Fibroblast of mammary gland (primary cell): ENCODE results near the gene NME4.

Experiments
- DNase-seq: peaks from one replicate; pipeline ENCODE4 v3.0.0-alpha.2; 2010; ENCODE audit warnings: low read depth
- H3K4me3 ChIP-seq: 2 replicates; pipeline ENCODE4 v1.5.1; 2011; ENCODE audit warnings: low read depth, mild to moderate bottlenecking, low read length, moderate library complexity; ENCODE audit not compliant: control insufficient read depth
- TF ChIP-seq, protein P1 (sequence below): conservative IDR thresholded peaks from 2 replicates; pipeline ENCODE4 v1.5.1; 2011; ENCODE audit warnings: low read depth, low read length, inconsistent platforms; ENCODE audit not compliant: control insufficient read depth, insufficient read depth

Gene NME4

DNA sequence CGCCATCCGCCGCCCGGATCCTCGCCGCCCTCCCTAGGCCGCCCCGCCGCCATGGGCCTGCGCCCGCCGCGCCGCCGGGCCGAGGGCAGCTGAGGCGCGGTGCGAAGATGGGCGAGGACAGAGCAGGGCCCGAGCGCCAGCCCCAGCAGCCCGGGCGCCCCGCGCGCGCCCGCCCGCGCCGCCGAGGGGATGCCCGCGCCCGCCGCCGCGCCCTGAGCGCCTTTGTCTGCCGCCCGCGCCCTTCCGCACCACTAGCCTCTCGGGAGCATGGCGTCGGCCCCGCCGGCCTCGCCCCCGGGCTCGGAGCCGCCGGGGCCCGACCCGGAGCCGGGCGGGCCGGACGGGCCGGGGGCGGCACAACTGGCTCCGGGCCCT, 28.7 kb downstream of the NME4 start:
- H3K4me3 ChIP-seq: peak overlapping the region; percentile 64
- no peak for DNase-seq
- TF ChIP-seq, protein P1, sequence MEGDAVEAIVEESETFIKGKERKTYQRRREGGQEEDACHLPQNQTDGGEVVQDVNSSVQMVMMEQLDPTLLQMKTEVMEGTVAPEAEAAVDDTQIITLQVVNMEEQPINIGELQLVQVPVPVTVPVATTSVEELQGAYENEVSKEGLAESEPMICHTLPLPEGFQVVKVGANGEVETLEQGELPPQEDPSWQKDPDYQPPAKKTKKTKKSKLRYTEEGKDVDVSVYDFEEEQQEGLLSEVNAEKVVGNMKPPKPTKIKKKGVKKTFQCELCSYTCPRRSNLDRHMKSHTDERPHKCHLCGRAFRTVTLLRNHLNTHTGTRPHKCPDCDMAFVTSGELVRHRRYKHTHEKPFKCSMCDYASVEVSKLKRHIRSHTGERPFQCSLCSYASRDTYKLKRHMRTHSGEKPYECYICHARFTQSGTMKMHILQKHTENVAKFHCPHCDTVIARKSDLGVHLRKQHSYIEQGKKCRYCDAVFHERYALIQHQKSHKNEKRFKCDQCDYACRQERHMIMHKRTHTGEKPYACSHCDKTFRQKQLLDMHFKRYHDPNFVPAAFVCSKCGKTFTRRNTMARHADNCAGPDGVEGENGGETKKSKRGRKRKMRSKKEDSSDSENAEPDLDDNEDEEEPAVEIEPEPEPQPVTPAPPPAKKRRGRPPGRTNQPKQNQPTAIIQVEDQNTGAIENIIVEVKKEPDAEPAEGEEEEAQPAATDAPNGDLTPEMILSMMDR: no peak

DNA sequence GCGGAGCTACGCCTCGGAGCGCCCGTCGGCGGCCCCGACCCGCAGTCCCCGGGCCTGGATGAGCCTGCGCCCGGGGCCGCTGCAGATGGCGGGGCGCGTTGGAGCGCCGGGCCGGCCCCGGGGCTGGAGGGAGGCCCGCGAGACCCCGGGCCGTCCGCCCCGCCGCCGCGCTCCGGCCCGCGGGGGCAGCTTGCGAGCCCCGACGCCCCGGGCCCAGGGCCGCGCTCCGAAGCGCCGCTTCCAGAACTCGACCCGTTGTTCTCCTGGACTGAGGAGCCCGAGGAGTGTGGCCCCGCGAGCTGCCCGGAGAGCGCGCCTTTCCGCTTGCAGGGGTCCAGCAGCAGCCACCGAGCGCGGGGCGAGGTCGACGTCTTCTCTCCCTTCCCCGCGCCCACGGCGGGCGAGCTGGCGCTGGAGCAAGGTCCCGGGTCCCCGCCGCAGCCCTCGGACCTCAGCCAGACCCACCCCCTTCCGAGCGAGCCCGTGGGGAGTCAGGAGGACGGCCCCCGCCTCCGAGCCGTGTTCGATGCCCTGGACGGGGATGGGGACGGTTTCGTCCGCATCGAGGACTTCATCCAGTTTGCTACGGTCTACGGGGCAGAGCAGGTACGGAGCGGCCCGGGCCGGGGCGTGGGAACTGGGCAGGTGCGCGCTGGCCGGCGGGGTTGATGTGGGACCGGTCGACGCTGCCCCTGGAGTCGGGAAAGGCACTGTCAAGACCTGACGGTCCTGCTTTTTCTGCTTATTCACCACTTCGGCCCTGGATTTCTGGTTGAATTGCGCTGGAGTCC, 29.3 kb downstream of the NME4 start:
- TF ChIP-seq, protein P1: no peak
- peak overlapping the region; percentile 64 for H3K4me3 ChIP-seq
- DNase-seq: peak; percentile 14

DNA sequence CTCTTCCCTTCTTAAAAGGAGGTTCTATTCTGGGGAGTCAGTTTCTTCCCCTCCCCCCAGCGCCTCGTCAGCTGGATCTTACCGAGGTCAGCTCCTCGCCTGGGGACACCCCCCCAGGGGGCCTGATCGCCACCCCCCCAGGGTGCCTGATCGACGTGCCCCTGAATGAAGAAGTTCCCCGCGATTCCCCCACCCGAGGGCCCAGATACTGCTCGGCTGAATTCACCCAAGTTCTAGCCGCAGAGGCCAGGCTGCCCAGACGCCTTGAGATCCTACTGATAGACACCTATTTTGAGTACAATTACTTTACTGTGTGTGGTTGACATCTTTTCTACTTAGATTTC, 29.9 kb downstream of the NME4 start:
- DNase-seq: no peak
- TF ChIP-seq, protein P1: no peak
- peak overlapping the region; percentile 64 for H3K4me3 ChIP-seq

DNA sequence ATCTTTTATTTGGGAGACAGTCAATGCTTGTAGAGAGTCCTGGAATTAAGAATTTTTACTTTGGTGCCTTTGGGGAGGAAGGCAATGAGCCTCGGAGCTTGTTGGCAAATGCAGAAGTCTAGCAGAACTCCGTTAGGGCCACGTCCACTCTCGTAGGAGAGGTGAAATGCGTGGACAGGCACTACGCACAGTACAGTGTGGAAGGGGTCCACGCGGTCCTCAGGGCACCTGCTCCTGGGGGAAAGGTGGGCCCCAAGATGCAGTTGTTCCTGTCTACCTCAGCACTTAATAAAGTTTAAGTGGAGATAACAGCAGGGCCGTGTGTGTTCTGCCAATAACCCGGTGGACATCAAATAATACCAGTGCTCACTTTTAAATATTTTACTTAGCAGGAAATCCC, 30.3 kb downstream of the NME4 start:
- peak overlapping the region; percentile 64 for H3K4me3 ChIP-seq
- TF ChIP-seq, protein P1: no peak
- no peak for DNase-seq

DNA sequence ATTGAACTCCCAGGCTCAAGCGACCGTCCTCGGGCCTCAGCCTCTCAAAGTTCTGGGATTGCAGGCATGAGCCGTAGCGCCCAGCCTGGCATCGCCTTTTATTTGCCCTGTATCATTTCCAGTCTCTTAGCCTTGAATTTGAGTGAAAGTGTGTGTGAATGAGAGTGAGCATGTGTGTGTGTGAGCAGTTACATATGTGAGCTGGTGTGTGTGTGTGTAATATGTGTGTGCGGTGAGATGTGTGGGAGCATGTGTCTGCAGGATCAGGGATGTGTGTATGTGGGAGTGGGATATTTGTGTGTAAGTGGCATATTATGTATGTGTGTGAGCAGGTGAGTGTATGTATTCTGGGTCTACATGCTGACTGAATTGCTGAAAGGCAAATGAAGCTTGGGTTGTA, 33.9 kb downstream of the NME4 start:
- DNase-seq: no peak
- no peak overlapping the region for H3K4me3 ChIP-seq
- TF ChIP-seq, protein P1: no peak

DNA sequence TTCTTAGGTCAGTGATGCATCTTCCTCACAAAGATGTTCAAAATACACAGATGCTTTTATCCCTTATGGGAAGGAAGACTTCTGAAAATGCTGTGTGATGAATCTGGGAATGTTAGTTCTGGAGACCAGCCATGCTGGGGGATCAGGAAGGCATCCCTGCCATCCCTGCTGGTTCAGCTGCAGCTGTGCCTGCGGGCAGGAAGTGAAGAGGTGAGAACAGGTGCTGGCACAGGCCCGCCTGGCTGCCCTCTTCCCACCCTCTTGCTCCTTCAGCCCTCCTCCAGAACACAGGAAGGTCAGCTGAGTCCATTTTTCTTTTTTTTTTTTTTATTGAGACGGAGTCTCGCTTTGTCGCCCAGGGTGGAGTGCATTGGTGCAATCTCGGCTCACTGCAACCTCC, 43.6 kb downstream of the NME4 start:
- DNase-seq: no peak
- no peak overlapping the region for H3K4me3 ChIP-seq
- TF ChIP-seq, protein P1: no peak
